ENCODE measurements around the gene EFNA5.

- no peak for TF ChIP-seq POLR2A (IDR thresholded peaks at IDR 0.05)
- TF ChIP-seq, protein P1, sequence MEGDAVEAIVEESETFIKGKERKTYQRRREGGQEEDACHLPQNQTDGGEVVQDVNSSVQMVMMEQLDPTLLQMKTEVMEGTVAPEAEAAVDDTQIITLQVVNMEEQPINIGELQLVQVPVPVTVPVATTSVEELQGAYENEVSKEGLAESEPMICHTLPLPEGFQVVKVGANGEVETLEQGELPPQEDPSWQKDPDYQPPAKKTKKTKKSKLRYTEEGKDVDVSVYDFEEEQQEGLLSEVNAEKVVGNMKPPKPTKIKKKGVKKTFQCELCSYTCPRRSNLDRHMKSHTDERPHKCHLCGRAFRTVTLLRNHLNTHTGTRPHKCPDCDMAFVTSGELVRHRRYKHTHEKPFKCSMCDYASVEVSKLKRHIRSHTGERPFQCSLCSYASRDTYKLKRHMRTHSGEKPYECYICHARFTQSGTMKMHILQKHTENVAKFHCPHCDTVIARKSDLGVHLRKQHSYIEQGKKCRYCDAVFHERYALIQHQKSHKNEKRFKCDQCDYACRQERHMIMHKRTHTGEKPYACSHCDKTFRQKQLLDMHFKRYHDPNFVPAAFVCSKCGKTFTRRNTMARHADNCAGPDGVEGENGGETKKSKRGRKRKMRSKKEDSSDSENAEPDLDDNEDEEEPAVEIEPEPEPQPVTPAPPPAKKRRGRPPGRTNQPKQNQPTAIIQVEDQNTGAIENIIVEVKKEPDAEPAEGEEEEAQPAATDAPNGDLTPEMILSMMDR (IDR thresholded peaks at IDR 0.05) = no peak
Measured at GRCh38 chr5:107391787-107392186, 278.9 kb downstream of the EFNA5 start.

Measured in esophagus squamous epithelium (tissue), 4 donors.